GM12891 (cell line): Measurements from ENCODE around the gene PDS5A.

Source experiments
- POLR2A ChIP-seq: IDR thresholded peaks from 2 replicates; pipeline ENCODE4 v1.6.1; 2011; ENCODE audit warnings: low read depth, low read length, control low read depth
- POLR2AphosphoS5 ChIP-seq: IDR thresholded peaks from 2 replicates; pipeline ENCODE4 v1.6.1; 2011; ENCODE audit warnings: low read depth, low read length, control low read depth
- POU2F2 ChIP-seq: IDR thresholded peaks from 2 replicates; pipeline ENCODE4 v1.6.1; 2011; ENCODE audit warnings: low read depth, mild to moderate bottlenecking, control low read depth, low read length, moderate library complexity
- SPI1 ChIP-seq: IDR thresholded peaks from 2 replicates; pipeline ENCODE4 v1.6.1; 2011; ENCODE audit warnings: low read depth, low read length, control low read depth
- TAF1 ChIP-seq: IDR thresholded peaks from 2 replicates; pipeline ENCODE4 v1.6.1; 2011; ENCODE audit warnings: low read depth, low read length, control low read depth

DNA sequence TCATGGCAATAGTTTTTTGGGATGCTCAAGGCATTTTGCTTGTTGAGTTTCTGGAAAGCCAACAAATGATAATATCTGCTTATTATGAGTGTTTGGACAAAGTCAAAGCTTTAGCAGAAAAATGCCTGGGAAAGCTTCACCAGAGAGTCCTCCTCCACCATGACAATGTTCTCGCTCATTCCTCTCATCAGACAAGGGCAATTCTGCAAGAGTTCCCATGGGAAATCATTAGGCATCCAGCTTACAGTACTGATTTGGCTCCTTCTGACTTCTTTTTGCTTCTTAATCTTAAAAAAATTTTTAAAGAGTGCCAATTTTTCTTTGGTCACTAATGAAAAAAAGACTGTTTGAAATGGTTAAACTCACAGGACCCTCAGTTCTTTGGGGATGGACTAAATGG, 143.4 kb downstream of the PDS5A start:
- no peak for TF ChIP-seq POLR2A
- TF ChIP-seq POLR2AphosphoS5 = no peak
- no peak for TF ChIP-seq TAF1
- TF ChIP-seq POU2F2 = no peak
- TF ChIP-seq SPI1 = no peak
